Activated CD4-positive, alpha-beta T cell treated with anti-CD3 and anti-CD28 coated beads, Interleukin-2, amount 10 ng/mL, durations not matched to agents 7 days and 5 days (primary cell): ENCODE results near the gene TNFRSF14. TPM values are rescaled to one million over a fixed set of nuclear protein-coding genes. Genes with fewer than 3 reads are reported as not detected.

Experiments
- CTCF ChIA-PET: fragments of 350-600 bp; sonication (Branson Sonifier 250); formaldehyde crosslinking; loops from one replicate; lab custom pipeline; 2021; ENCODE audit warnings: antibody characterized with exemption; lab: Charles Lee
- POLR2A ChIA-PET: fragments of 350-600 bp; sonication (Branson Sonifier 250); formaldehyde crosslinking; loops from one replicate; lab custom pipeline; 2021; ENCODE audit warnings: antibody characterized with exemption; lab: Charles Lee
- DNase-seq: peaks from one replicate; pipeline ENCODE4 v3.0.0-alpha.2; 2020
- H3K27ac Mint-ChIP-seq: one replicate; pipeline ENCODE4 v1.8.0; 2021; ENCODE audit warnings: mild to moderate bottlenecking, moderate library complexity, mixed read lengths
- H3K27me3 Mint-ChIP-seq: one replicate; pipeline ENCODE4 v1.8.0; 2021; ENCODE audit warnings: mixed read lengths
- H3K36me3 Mint-ChIP-seq: one replicate; pipeline ENCODE4 v1.8.0; 2021; ENCODE audit warnings: low read depth, mixed read lengths
- H3K4me1 Mint-ChIP-seq: one replicate; pipeline ENCODE4 v1.8.0; 2021; ENCODE audit warnings: mixed read lengths
- H3K4me3 Mint-ChIP-seq: one replicate; pipeline ENCODE4 v1.8.0; 2021; ENCODE audit warnings: mild to moderate bottlenecking, moderate library complexity, mixed read lengths
- H3K9me3 Mint-ChIP-seq: one replicate; pipeline ENCODE4 v1.8.0; 2021; ENCODE audit warnings: mixed read lengths
- total RNA-seq, 2 experiments: library from RNA; stranded (reverse); gene quantifications; one replicate each; pipeline ENCODE4 v1.2.3, GENCODE V29; 2021

The TNFRSF14 gene
- total RNA-seq, 2 experiments from 2014 or later: 182 to 192 TPM

DNA sequence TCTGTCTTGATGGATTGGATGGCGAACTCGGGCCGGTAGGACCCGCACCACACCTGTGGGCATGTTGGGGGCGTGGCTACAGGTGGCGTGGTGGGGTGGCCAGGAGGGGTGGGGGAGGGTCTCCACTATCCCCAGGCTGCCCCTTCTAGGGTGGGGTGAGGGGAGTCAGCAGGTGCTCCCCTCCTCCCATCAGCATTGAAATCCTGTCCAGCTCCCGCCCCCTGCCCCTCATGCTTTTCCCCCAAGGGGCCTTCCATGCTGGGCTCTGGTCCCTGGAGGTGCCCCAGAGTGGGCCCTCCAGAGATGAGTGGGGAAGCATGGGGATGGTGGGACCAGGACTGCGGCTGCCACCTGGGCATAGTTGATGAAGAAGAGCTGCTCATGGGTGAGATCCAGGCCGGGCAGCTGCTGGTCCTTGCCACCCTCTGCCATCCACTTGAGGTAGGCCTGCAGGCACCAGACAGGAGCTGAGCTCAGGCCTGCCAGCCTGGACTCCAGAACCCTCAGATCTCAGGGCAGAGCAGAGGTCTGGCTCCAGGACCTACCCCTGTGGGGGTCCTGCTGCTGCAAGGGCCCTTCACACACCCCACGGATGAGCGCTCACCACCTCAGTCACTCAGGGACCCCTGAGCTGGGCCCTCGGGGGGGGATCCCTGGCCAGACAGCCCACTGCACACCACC is 35.5 kb downstream of the TNFRSF14 start:
- CTCF ChIA-PET: no interaction called here
- Mint-ChIP-seq H3K36me3 (no peaks in the 10 kb centered on the region), H3K9me3 (no peaks in the 10 kb centered on the region), H3K4me1 (peaks cover 6% of the 10 kb centered on the region), H3K27ac (no peak overlapping the region), H3K4me3 (no peak overlapping the region), H3K27me3 (no peaks in the 10 kb centered on the region)
- DNase-seq: no peak
- POLR2A ChIA-PET: no interaction called here

DNA sequence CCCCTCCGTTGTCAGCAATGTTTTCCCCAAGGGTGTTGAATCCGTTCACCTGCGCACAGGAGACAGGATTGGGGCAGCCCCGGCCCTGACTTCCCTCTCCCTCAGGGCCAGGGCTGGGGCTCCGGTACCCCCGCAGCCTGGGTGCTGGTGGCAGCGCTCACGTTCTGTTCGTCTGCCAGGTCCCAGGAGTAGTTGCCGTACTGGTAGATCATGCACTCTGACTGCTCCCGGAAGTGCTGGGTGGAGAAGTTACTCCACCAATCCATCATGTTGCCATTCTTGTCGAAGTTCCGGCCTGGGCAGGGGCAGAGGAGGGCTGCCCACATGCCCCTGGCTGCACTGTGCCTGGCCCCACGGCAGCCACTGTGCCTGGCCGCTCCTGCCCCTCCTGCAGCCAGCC is 36.5 kb downstream of the TNFRSF14 start:
- DNase-seq: peak; percentile 30
- Mint-ChIP-seq H3K27ac (peak overlapping the region; percentile 79), H3K4me3 (peak overlapping the region; percentile 35), H3K9me3 (no peaks in the 10 kb centered on the region), H3K4me1 (peaks cover 6% of the 10 kb centered on the region), H3K27me3 (no peaks in the 10 kb centered on the region), H3K36me3 (no peaks in the 10 kb centered on the region)
- ChIA-PET CTCF (no interaction called here), POLR2A (no interaction called here)

DNA sequence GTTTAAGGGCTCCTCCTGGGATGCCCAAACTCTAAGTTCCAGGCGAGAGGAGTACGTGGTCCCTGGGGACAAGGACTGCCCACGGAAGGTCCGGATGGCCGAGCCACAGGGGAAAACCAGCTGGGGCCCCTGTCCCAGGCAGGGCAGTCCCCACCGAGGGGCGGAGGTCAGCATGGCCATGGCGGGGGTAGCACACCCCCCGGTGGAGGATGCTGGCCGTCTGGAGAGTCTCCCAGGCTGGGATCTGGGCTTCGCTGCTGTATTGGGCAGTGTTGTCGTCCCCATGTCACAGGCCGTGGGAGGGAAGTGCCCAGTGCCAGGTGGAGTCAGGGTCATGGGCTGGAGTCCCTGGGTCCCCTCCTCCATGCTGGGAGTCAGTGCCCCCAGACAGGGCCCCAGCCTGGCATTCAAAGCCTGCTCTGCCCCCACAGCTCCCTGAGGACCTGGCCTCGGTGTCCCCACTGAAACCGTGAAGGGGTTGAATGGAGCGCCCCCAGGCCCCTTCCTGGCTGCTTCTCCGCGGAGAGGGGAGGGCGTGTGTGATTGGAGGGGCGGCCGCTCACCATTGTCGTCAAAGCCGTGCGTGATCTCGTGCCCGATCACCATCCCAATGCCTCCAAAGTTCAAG is 37.2 kb downstream of the TNFRSF14 start:
- H3K27ac Mint-ChIP-seq: no peak overlapping the region
- peaks cover 6% of the 10 kb centered on the region for H3K4me1 Mint-ChIP-seq
- POLR2A ChIA-PET: no interaction called here

DNA sequence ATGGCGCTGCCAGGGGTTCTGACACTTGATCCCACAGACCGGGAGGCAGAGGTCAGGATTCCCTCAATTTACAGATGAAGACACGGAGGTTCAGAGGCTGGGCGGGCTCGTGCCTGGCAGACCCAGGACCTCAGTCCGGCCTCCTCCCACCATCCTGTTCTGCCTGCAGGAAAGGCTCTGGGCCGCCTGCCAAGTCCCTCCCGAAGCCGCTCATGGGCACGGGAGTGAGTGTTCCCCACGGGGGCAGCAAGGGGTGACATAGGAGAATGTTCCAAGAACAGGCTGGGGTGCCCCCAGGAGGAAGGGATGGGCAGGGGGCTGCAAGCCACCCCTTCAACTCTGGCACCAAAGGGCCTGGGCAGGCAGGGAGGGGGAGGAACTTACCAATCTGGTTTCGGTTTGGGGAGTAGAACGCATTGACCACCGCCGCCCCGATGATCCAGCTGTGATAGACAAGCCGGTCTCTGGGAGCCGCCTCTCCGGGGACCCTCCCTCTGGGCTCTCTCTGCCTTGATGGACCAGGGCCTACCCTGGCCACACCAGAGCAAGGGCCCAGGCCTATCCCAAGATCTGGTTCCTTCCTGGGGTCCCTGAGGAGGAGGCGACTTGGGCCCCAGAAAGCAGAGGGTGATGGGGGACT is 38.0 kb downstream of the TNFRSF14 start:
- POLR2A ChIA-PET: no interaction called here
- peaks cover 5% of the 10 kb centered on the region for H3K27me3 Mint-ChIP-seq
- H3K4me1 Mint-ChIP-seq: peaks cover 6% of the 10 kb centered on the region
- DNase-seq: no peak
- no peak overlapping the region for H3K4me3 Mint-ChIP-seq
- peaks cover 3% of the 10 kb centered on the region for H3K9me3 Mint-ChIP-seq
- H3K36me3 Mint-ChIP-seq: no peaks in the 10 kb centered on the region
- CTCF ChIA-PET: no interaction called here
- no peak overlapping the region for H3K27ac Mint-ChIP-seq

More for the DNA sequence above, 37.2 kb downstream of the TNFRSF14 start:
- H3K27me3 Mint-ChIP-seq: peaks cover under 1% of the 10 kb centered on the region
- CTCF ChIA-PET: no interaction called here
- DNase-seq: no peak
- H3K9me3 Mint-ChIP-seq: no peaks in the 10 kb centered on the region
- H3K36me3 Mint-ChIP-seq: no peaks in the 10 kb centered on the region
- H3K4me3 Mint-ChIP-seq: no peak overlapping the region

DNA sequence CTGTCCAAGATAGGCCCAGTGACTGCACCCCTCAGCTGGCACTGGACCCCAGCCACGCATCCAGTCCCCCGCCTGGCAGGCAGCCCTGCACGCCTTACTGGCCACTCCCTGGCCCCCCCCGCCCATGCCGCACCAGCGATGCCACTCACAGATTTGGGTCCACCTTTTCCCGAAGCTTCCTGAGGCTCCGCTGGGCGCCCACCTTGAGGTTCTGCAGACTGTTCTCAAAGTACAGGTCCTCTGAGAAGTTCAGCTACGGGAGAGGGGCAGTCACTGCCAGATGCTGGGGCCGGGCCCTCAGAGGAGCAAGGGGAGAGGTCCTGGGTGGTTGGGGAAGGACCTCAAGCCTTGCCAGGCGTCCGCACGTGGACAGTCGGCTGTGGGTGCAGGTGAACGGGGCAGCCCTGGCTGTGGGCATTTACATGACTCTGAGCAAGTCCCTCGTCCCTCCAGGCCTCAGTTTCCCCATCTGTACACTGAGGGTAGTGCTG is 38.5 kb downstream of the TNFRSF14 start:
- POLR2A ChIA-PET: no interaction called here

DNA sequence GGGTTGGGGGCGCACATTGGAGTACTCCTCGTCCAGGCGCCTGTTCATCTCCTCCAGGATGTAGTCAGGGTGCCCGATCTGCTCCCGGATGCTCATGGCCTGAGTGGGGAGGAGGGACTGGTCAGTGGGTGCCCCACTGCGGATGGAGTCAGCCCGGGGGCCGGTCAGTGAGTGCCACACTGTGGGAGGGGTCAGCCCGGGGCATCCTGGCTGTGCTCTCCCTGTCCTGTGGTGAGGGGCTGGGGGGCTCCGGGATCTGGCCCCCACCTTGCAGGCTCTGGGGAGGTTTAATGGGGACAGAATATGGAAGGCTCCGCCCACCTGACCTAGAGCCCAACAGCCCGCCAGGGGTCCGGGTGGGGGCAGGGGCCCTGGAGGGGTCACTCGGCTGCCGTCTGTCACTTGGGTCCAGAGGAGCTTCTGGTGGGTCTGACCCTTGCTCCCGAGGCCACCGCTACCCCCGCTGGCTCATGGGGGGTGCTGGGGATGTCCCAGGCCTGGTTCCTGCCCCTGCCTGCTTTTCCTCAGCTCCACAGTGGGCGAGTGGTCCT is 39.2 kb downstream of the TNFRSF14 start:
- Mint-ChIP-seq H3K36me3 (no peaks in the 10 kb centered on the region), H3K9me3 (peaks cover 3% of the 10 kb centered on the region), H3K4me1 (peaks cover 6% of the 10 kb centered on the region), H3K4me3 (no peak overlapping the region), H3K27me3 (peaks cover 6% of the 10 kb centered on the region), H3K27ac (no peak overlapping the region)
- DNase-seq: no peak
- ChIA-PET POLR2A (no interaction called here), CTCF (no interaction called here)

More for the DNA sequence above, 38.5 kb downstream of the TNFRSF14 start:
- H3K27me3 Mint-ChIP-seq: peaks cover 5% of the 10 kb centered on the region
- CTCF ChIA-PET: no interaction called here
- H3K4me1 Mint-ChIP-seq: peaks cover 6% of the 10 kb centered on the region
- H3K9me3 Mint-ChIP-seq: peaks cover 3% of the 10 kb centered on the region
- DNase-seq: no peak
- no peaks in the 10 kb centered on the region for H3K36me3 Mint-ChIP-seq
- no peak overlapping the region for H3K4me3 Mint-ChIP-seq
- H3K27ac Mint-ChIP-seq: no peak overlapping the region

DNA sequence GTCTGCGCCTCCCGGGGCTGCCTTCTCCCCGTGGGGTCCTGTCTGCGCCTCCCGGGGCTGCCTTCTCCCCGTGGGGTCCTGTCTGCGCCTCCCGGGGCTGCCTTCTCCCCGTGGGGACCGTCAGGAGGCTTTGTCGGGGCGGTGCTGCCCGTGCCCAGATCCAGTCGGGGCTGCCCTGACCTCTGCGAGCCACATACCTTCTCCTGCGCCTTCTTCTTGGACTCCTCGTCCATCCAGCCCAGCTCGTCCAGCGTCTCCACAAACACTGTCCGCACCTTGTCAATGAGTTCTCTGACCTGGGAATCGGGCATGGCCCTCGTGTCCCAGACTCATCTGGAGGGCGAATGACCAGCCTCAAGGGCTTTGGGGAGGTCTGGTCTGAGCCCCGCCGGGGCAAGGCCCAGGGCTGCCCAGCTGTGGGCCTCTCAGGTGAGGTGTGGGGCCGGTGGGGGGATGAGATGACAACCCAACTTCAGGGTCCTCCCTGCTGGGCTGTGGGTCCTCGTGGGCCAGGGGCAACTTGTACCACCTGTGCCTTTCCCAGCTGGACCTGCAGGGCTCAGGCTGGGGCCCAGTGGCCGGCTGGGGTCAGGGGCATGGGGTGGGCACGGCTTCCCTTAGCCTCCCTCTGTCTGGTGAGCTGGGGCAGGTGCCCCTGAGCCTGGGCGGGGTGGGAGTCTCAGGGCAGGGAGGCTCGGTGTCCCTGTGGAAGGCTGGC is 39.8 kb downstream of the TNFRSF14 start:
- Mint-ChIP-seq H3K4me1 (peaks cover 6% of the 10 kb centered on the region), H3K4me3 (no peak overlapping the region), H3K27ac (no peak overlapping the region), H3K36me3 (no peaks in the 10 kb centered on the region), H3K27me3 (peaks cover 8% of the 10 kb centered on the region), H3K9me3 (peaks cover 3% of the 10 kb centered on the region)
- ChIA-PET CTCF (no interaction called here), POLR2A (no interaction called here)
- DNase-seq: no peak

DNA sequence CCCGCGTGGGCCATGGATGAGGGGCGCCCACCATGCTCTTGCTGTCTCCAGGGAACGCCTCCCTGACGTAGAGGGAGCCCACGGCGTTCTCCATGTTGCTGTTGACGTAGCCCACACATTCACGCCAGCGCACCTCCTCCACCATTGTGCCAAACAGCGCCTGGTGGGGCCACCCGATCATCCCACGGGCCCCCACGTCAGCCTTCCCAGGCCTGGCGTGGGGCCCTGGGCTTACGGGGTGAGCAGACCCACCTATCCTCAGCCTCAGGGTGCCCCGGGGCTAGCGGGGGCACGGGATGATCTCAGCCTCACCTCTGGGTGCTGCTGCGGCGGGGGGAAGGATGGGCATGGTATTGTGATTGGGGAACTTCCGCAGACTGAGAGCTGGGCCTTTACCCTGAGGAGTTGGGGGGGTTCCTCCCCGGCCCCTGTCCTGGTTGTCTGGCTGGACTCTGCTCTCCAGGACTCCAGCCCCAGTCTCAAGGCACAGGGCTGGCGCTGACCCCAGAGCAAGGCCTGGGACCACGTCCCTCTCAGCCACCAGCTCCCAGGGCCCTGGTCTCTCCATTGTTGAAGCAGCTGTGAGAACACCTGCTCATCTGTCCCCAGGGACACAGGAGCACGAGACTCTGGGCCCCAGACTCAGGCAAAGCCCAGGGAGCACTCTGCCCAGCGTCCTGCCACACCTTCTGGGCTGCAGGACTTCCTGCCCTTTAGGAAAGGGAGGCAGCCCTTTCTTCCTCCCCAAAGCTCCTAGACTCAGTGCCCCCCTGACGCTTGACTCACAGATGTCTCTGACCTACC is 40.6 kb downstream of the TNFRSF14 start:
- Mint-ChIP-seq H3K4me3 (no peak overlapping the region), H3K27ac (no peak overlapping the region), H3K27me3 (peaks cover 10% of the 10 kb centered on the region), H3K9me3 (peaks cover 3% of the 10 kb centered on the region), H3K4me1 (peaks cover 5% of the 10 kb centered on the region), H3K36me3 (no peaks in the 10 kb centered on the region)
- DNase-seq: no peak
- CTCF ChIA-PET: no interaction called here
- POLR2A ChIA-PET: interaction anchor here (0.6 kb wide), 1 partner anchor 593 kb away, joined by 5 read pairs; the partner anchor contains the start of gene CFAP74

DNA sequence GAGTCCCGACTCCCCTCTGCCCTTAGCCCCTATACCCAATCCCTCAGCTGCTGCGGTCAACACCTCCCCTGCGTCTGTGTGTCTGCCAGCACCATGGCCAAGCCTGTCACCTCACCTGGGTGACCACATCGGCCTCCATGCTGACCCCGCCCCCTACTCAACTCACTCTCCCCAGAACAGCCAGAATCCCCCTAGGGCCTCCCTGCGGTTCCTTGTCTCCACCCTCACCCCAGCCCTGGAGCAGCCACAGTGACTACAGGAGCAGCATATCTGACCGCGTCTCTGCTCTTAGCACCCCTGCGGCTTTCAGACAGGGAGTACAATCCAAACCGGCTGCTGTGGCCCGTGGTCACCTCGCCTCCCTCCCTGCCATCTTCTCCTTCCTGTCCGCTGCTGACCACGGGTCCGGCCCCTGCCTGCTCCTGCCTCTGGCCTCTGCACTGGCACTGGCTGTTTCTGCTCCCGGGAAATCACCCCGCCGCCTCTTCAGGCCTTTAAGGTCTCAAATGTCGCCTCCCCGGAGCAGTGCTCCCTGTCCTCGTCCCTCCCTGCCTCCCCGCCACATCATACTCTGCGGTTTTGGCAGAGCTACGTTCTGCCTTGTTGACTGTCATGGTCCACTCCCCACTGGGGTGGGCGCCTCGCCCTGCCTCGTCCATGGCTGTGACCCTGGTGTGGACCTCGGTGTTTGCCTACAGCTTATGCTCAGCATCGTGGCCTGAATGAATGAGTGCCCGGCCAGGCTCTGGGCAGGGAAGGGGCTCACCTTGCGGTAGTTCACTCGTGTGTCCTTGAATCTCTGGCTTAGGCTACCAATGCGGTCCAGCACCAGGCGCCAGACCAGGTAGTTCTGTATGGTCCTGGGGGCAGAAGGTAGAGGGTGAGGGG is 41.5 kb downstream of the TNFRSF14 start:
- peaks cover 3% of the 10 kb centered on the region for H3K9me3 Mint-ChIP-seq
- peaks cover 10% of the 10 kb centered on the region for H3K27me3 Mint-ChIP-seq
- no peak overlapping the region for H3K27ac Mint-ChIP-seq
- DNase-seq: no peak
- ChIA-PET CTCF (no interaction called here), POLR2A (interaction anchor here (0.6 kb wide), 1 partner anchor 511 kb away, joined by 3 read pairs; no protein-coding TSS in a partner anchor)
- H3K4me1 Mint-ChIP-seq: peaks cover 2% of the 10 kb centered on the region
- no peak overlapping the region for H3K4me3 Mint-ChIP-seq
- no peaks in the 10 kb centered on the region for H3K36me3 Mint-ChIP-seq

DNA sequence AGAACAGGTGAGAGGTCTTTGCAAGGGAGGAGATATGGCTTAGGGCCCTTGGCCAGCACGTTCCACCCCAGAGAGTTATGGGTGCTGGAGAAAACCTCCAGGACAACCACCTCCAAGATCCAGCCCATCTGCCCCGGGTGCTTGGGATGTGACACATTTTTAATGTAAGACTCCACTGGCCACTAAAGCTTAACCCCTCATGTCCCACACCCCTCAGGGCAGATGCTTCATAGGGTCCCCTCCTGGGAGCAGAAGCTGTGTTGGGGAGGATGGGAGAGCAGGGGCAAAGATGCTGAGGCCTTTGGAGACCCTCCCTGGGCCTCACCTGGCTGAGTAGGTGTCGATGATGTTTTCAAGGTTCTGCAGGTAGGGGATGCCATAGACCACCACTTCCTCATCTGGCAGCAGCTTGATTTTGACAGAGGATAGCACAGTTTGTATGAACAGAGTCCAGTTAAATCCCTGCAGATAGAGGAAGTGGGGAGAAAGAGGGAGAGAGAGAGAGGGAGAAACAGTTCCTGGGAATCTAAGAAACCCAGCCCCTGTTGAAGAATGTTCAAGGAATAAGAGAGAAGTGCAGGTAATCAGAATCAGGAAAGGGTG is 42.3 kb downstream of the TNFRSF14 start:
- POLR2A ChIA-PET: interaction anchor here (0.6 kb wide), 1 partner anchor 510 kb away, joined by 3 read pairs; no protein-coding TSS in a partner anchor
- DNase-seq: no peak
- H3K4me1 Mint-ChIP-seq: no peaks in the 10 kb centered on the region

DNA sequence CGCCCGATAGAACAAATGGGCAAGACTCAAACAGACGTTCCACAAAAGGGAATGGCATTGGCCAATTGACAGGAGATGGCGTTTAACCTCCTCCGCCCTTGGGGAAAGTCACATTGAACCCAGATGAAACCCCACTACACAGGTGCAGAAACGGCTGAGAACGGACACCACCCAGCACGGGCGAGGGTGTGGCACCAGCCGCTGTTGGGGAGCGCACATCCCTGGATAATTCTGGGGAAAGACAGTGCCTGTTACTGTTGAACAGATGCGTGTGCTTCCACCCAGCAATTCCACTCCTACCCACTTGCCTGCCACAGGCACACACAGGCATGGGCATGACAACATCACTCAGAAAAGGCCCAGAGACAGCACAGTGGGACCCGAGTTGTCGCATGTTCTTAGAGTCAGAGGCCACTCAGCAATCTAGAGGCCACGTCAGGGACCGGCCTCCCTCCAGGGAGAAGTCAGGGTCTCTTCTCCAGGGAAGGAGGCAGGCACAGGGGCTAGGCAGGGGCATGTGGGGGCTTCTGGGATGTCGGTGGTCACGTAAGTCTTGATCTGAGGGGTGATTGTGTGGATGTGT is 45.6 kb downstream of the TNFRSF14 start:
- Mint-ChIP-seq H3K27ac (no peak overlapping the region), H3K9me3 (peaks cover 3% of the 10 kb centered on the region), H3K4me3 (no peak overlapping the region), H3K4me1 (no peaks in the 10 kb centered on the region), H3K36me3 (no peaks in the 10 kb centered on the region), H3K27me3 (peaks cover 10% of the 10 kb centered on the region)
- ChIA-PET CTCF (no interaction called here), POLR2A (no interaction called here)
- DNase-seq: no peak

More for the DNA sequence above, 42.3 kb downstream of the TNFRSF14 start:
- Mint-ChIP-seq H3K36me3 (no peaks in the 10 kb centered on the region), H3K27ac (no peak overlapping the region), H3K9me3 (peaks cover 3% of the 10 kb centered on the region), H3K27me3 (peaks cover 10% of the 10 kb centered on the region), H3K4me3 (no peak overlapping the region)
- CTCF ChIA-PET: no interaction called here
